GM06990 (cell line): ENCODE results near the gene EN2.

Source experiments
- DNase-seq: peaks from one replicate; pipeline ENCODE4 v3.0.0-alpha.2; 2011; ENCODE audit not compliant: insufficient read length; ENCODE audit errors: extremely low read depth
- H3K27me3 ChIP-seq: replicated peaks from 2 replicates; pipeline ENCODE4 v1.6.0; 2011; ENCODE audit warnings: low read length; ENCODE audit not compliant: control insufficient read depth, insufficient read depth
- H3K36me3 ChIP-seq: 2 replicates; pipeline ENCODE4 v1.5.1; 2011; ENCODE audit warnings: low read length; ENCODE audit not compliant: control insufficient read depth, insufficient read depth
- H3K4me3 ChIP-seq: replicated peaks from 2 replicates; pipeline ENCODE4 v1.5.1; 2011; ENCODE audit warnings: low read depth, mild to moderate bottlenecking, control low read depth, low read length
- CTCF ChIP-seq: IDR thresholded peaks from 2 replicates; pipeline ENCODE4 v1.5.1; 2011; ENCODE audit warnings: low read length, control low read depth, mild to moderate bottlenecking, inconsistent platforms; ENCODE audit not compliant: insufficient read depth, poor library complexity, severe bottlenecking

Gene EN2

GRCh38 chr7:155509725-155510551 is 52.0 kb downstream of the EN2 start:
- Histone ChIP-seq H3K27me3 (no peaks in the 10 kb centered on the region; the same call in 1 of the 2 replicates), H3K4me3 (no peak overlapping the region), H3K36me3 (no peaks in the 10 kb centered on the region)
- TF ChIP-seq CTCF, result no peak
- no peak for DNase-seq

DNA sequence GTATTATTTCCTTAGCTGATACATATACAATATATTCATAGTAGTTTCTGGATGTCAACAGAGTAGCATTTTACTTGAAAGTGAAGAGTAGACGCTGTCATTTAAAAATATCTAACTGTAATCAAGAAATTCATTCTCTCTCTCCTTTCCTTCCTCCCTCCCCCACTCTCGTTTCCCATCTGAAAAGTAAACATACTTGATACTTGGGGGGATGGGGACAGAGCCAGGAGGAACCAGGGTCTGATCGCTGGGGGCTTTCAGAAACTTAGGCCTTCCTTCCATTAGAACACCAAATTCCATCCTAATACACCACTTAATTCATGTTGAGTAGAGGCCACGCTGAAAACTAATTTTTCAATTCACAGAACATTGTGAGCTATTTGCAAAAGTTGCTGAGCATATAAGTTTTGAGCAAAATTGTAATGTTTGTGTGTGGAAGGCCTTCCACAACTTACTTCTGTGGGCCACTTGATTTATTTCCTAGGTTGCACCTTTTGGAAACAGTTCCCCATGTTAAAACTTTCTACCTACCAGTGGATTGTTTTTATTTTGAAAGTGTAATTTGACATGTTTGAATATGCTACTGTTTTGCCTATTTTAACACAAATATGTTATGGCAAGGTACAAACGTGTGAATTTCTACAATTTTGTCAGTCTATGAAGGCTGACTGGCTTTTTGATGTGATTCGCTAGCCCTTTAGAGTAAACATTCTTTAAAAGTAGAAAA is 53.2 kb downstream of the EN2 start:
- H3K4me3 ChIP-seq, result no peak overlapping the region
- TF ChIP-seq CTCF, result no peak
- no peaks in the 10 kb centered on the region for H3K36me3 ChIP-seq
- no peak for DNase-seq
- no peaks in the 10 kb centered on the region; the same call in 1 of the 2 replicates for H3K27me3 ChIP-seq

DNA sequence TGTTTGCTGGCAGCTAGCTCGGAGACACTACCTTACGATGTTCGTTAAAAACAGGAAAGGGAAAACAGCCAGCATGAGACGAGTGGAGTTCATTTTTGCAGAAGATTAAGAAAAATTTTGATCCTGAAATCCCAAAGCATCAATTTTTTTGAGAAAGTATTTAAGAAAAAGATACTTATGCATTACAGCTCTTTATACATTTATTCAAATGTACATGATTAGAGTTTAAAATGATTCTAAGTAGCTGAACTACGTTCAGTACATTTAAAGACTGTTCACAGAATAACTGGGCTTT is 53.7 kb downstream of the EN2 start:
- Histone ChIP-seq H3K36me3 (no peaks in the 10 kb centered on the region), H3K4me3 (no peak overlapping the region), H3K27me3 (no peaks in the 10 kb centered on the region; the same call in 1 of the 2 replicates)
- no peak for TF ChIP-seq CTCF
- DNase-seq, result no peak

- no peak for TF ChIP-seq CTCF
- no peak overlapping the region for H3K4me3 ChIP-seq
- no peaks in the 10 kb centered on the region for H3K36me3 ChIP-seq
- no peaks in the 10 kb centered on the region; the same call in 1 of the 2 replicates for H3K27me3 ChIP-seq
- DNase-seq, result no peak
Measured at GRCh38 chr7:155512246-155512887, 54.4 kb downstream of the EN2 start.

DNA sequence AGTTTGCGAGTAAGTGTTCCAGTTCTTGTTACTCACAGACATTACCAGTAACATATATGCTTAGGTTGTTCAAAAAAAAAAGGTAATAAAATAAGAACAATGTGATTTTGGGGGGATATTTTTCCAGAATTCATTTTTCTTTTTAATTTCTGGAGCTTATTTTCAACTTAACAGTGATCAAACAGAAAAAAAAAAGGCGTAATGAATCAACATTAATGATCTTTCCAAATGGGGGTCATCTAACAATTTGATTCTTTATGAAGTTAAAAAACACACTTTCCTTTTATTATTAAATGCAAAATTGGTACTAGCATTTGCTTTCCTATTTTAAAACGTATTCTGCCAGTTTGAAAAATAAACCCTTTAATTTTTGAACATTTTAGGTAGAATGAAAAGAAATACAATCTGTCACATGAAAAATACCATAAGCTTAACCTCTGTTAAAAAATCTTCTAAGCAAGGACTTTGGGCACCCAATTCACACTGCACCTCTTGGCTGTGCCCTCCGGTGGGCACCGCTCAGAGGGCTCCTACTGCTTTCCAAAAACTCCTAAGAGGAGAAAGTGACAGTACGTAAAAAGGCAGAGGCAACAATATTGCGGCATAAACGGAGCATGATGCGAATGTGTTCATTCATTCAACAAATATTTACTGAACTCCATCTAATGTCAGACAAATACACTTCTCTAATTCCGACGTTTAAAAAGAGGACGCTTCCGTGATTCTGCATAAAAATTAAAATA is 55.8 kb downstream of the EN2 start:
- Histone ChIP-seq H3K36me3 (no peaks in the 10 kb centered on the region), H3K4me3 (no peak overlapping the region), H3K27me3 (peaks cover 1% of the 10 kb centered on the region; the same call in 1 of the 2 replicates)
- no peak for DNase-seq
- TF ChIP-seq CTCF, result no peak
